Upper lobe of left lung (tissue), 6 donors: ENCODE data around the gene PCYOX1L. TPM values are rescaled to one million over a fixed set of nuclear protein-coding genes. Genes with fewer than 3 reads are reported as not detected.
A peak's percentile ranks its signal among the peaks of the same experiment; 100 is the strongest.

ENCODE experiments used
- ATAC-seq, 2 donors: fragments of 200-7000 bp; cut with Tn5 transposase; one replicate each; pipeline ENCODE4 v1.9.1; 2022; ENCODE audit warnings: mild to moderate bottlenecking in 2 of 2, moderate library complexity in 2 of 2; ENCODE audit not compliant: low FRiP score in 2 of 2
- DNase-seq, 2 donors: peaks; one replicate each; pipeline ENCODE4 v3.0.0-alpha.2; 2019 to 2020
- H3K27ac ChIP-seq, 4 donors: fragments of 200-600 bp; sonication (generic); one replicate each; pipeline ENCODE4 v1.5.1; 2016 to 2019
- H3K27me3 ChIP-seq, 4 donors: fragments of 200-600 bp; sonication (generic); one replicate each; pipeline ENCODE4 v1.5.1; 2017 to 2019
- H3K36me3 ChIP-seq, 4 donors: fragments of 200-600 bp; sonication (generic); one replicate each; pipeline ENCODE4 v1.5.1; 2016 to 2019
- H3K4me1 ChIP-seq, 4 donors: fragments of 200-600 bp; sonication (generic); one replicate each; pipeline ENCODE4 v1.5.1; 2018 to 2019
- H3K4me3 ChIP-seq, 4 donors: fragments of 200-600 bp; sonication (generic); one replicate each; pipeline ENCODE4 v1.5.1; 2017 to 2019; ENCODE audit warnings: mild to moderate bottlenecking in 2 of 4, moderate library complexity in 1 of 4
- H3K9me3 ChIP-seq, 4 donors: fragments of 200-600 bp; sonication (generic); one replicate each; pipeline ENCODE4 v1.5.1; 2018 to 2019
- CTCF ChIP-seq, 6 experiments: fragments of 450-650 bp in 4 of 6; fragments of 200-600 bp in 2 of 6; sonication (generic) in 2 of 6; IDR thresholded peaks; one replicate each; pipeline ENCODE4 v1.5.1; 2016 to 2019; ENCODE audit warnings: antibody characterized with exemption in 6 of 6
- EP300 ChIP-seq, 4 donors: sonication (generic); formaldehyde crosslinking; IDR thresholded peaks; one replicate each; pipeline ENCODE4 v1.5.1; 2017; ENCODE audit warnings: antibody characterized with exemption in 4 of 4, control low read depth in 2 of 4
- POLR2A ChIP-seq, 4 donors: fragments of 450-650 bp; IDR thresholded peaks; one replicate each; pipeline ENCODE4 v1.5.1; 2016 to 2017; ENCODE audit warnings: antibody characterized with exemption in 4 of 4, mild to moderate bottlenecking in 2 of 4
- POLR2AphosphoS5 ChIP-seq, 2 donors: sonication (generic); formaldehyde crosslinking; IDR thresholded peaks; one replicate each; pipeline ENCODE4 v1.5.1; 2017; ENCODE audit warnings: antibody characterized with exemption in 2 of 2
- WGBS, 2 donors: methylation state at CpG; one replicate each; pipeline ENCODE4 v1.1.5; 2017 to 2018; 5-methylcytosine and 5-hydroxymethylcytosine counted together
- total RNA-seq, 6 donors: library from RNA; depleted of rRNA in 4 of 6; stranded (reverse); fragments of >200 nt in 4 of 6; gene quantifications; one replicate each; pipeline versions ENCODE4 v1.1.0 to v1.2.1, GENCODE V29; 2016 to 2021
- donor health status: DM: no; HTN: no; CAD: no; lungs with moderate emphysema.
- donor health status: DM: no; HTN: yes; CAD: no; lungs with severe emphysema.

Gene PCYOX1L
- total RNA-seq, 6 donors from 2014 or later: 3.2 to 10.1 (median 5.0) TPM

- peak overlapping the region; percentile 60 to 93 (median 66) for H3K27ac ChIP-seq
- DNase-seq: no peak
- peak overlapping the region in 3 of 4 donors; percentile 5 to 51 (median 48) for H3K4me3 ChIP-seq
- TF ChIP-seq POLR2A (IDR thresholded peaks at IDR 0.05) (no peak), CTCF (IDR thresholded peaks at IDR 0.05) (no peak), EP300 (IDR thresholded peaks at IDR 0.05) (no peak), POLR2AphosphoS5 (IDR thresholded peaks at IDR 0.05) (no peak)
- 69 to 82% methylated on average over 5 to 9 of the region's 9 CpGs for WGBS, 2 donors
- no peaks in the 10 kb centered on the region for H3K27me3 ChIP-seq
- peaks cover 1 to 9% (median 7%) of the 10 kb centered on the region in 4 donors for H3K4me1 ChIP-seq
- H3K36me3 ChIP-seq: no peaks in the 10 kb centered on the region
- H3K9me3 ChIP-seq: no peaks in the 10 kb centered on the region
- no peak for ATAC-seq
These were observed 54.1 kb downstream of the PCYOX1L start for GRCh38 chr5:149411738-149412519.

- no peaks in the 10 kb centered on the region for H3K36me3 ChIP-seq
- no peaks in the 10 kb centered on the region for H3K27me3 ChIP-seq
- no peaks in the 10 kb centered on the region for H3K9me3 ChIP-seq
- 77 to 91% methylated on average over 6 to 8 of the region's 8 CpGs for WGBS, 2 donors
- H3K27ac ChIP-seq: peak overlapping the region; percentile 60 to 93 (median 66)
- H3K4me3 ChIP-seq: peak overlapping the region in 1 of 4 donors; percentile 51
- ATAC-seq (no peak), DNase-seq (no peak)
- no peak for TF ChIP-seq EP300 (IDR thresholded peaks at IDR 0.05)
- no peak for TF ChIP-seq POLR2A (IDR thresholded peaks at IDR 0.05)
- peaks cover 11 to 19% (median 16%) of the 10 kb centered on the region in 4 donors for H3K4me1 ChIP-seq
These were observed 55.1 kb downstream of the PCYOX1L start for GRCh38 chr5:149412783-149413476.

GRCh38 chr5:149413477-149414210 lies 55.8 kb downstream of the PCYOX1L start:
- Histone ChIP-seq H3K4me1 (peaks cover 16 to 26% (median 21%) of the 10 kb centered on the region in 4 donors), H3K4me3 (peak overlapping the region in 1 of 4 donors; percentile 51), H3K27ac (peak overlapping the region; percentile 60 to 93 (median 69)), H3K9me3 (no peaks in the 10 kb centered on the region), H3K27me3 (no peaks in the 10 kb centered on the region), H3K36me3 (no peaks in the 10 kb centered on the region)
- TF ChIP-seq CTCF (IDR thresholded peaks at IDR 0.05) (no peak), POLR2A (IDR thresholded peaks at IDR 0.05) (no peak), EP300 (IDR thresholded peaks at IDR 0.05) (no peak), POLR2AphosphoS5 (IDR thresholded peaks at IDR 0.05) (no peak)
- 90 to 91% methylated on average over 16 of the region's 16 CpGs for WGBS, 2 donors
- ATAC-seq (no peak), DNase-seq (no peak)

- Histone ChIP-seq H3K4me3 (no peak overlapping the region), H3K4me1 (peaks cover 20 to 32% (median 25%) of the 10 kb centered on the region in 4 donors), H3K36me3 (no peaks in the 10 kb centered on the region), H3K27ac (peak overlapping the region; percentile 60 to 93 (median 76)), H3K27me3 (no peaks in the 10 kb centered on the region), H3K9me3 (no peaks in the 10 kb centered on the region)
- WGBS, 2 donors: 68 to 81% methylated on average over 7 of the region's 7 CpGs
- ATAC-seq: peak in 1 of 2 donors; percentile 48
- no peak for DNase-seq
- no peak for TF ChIP-seq EP300 (IDR thresholded peaks at IDR 0.05)
- no peak for TF ChIP-seq POLR2A (IDR thresholded peaks at IDR 0.05)
- no peak for TF ChIP-seq CTCF (IDR thresholded peaks at IDR 0.05)
- TF ChIP-seq POLR2AphosphoS5 (IDR thresholded peaks at IDR 0.05): no peak
These were observed 56.7 kb downstream of the PCYOX1L start for GRCh38 chr5:149414405-149415065.
